GM23338 (cell line): ENCODE data around the gene SPACA1. TPM values are rescaled to one million over a fixed set of nuclear protein-coding genes. Genes with fewer than 3 reads are reported as not detected.

Source experiments
- ATAC-seq: fragments of 200-7000 bp; cut with Tn5 transposase; 3 replicates; pipeline ENCODE4 v1.9.1; 2020
- DNase-seq: peaks from one replicate; pipeline ENCODE4 v3.0.0-alpha.2; 2015; ENCODE audit warnings: low spot score
- H2AFZ ChIP-seq: fragments of 200-600 bp; sonication (generic); 2 replicates; pipeline ENCODE4 v1.8.0; 2016; ENCODE audit warnings: antibody characterized with exemption, mild to moderate bottlenecking, moderate library complexity
- H3F3A ChIP-seq: fragments of 200-600 bp; sonication (generic); replicated peaks from 2 replicates; pipeline ENCODE4 v1.8.0; 2017; ENCODE audit warnings: antibody characterized with exemption, mixed run types, low read depth
- H3K27ac ChIP-seq: fragments of 200-600 bp; sonication (generic); 2 replicates; pipeline ENCODE4 v1.6.1; 2016; ENCODE audit warnings: low read depth
- H3K27me3 ChIP-seq: fragments of 200-600 bp; sonication (generic); 2 replicates; pipeline ENCODE4 v1.8.0; 2016; ENCODE audit warnings: mild to moderate bottlenecking, mixed run types, moderate library complexity; ENCODE audit not compliant: insufficient read depth
- H3K36me3 ChIP-seq: fragments of 200-600 bp; sonication (generic); 2 replicates; pipeline ENCODE4 v1.8.0; 2016; ENCODE audit warnings: mild to moderate bottlenecking; ENCODE audit not compliant: insufficient read depth
- H3K4me1 ChIP-seq: fragments of 200-600 bp; sonication (generic); 2 replicates; pipeline ENCODE4 v1.8.0; 2016; ENCODE audit warnings: mild to moderate bottlenecking, moderate library complexity; ENCODE audit not compliant: insufficient read depth
- H3K4me2 ChIP-seq: fragments of 200-600 bp; sonication (generic); 2 replicates; pipeline ENCODE4 v1.7.1; 2017; ENCODE audit warnings: mixed run types
- H3K4me3 ChIP-seq: fragments of 200-600 bp; sonication (generic); 2 replicates; pipeline ENCODE4 v1.6.1; 2016; ENCODE audit warnings: mixed run types
- H3K79me2 ChIP-seq: fragments of 200-600 bp; sonication (generic); replicated peaks from 2 replicates; pipeline ENCODE4 v1.8.0; 2017; ENCODE audit warnings: mild to moderate bottlenecking; ENCODE audit not compliant: insufficient read depth
- H3K9me2 ChIP-seq: fragments of 200-600 bp; sonication (generic); 2 replicates; pipeline ENCODE4 v1.8.0; 2017; ENCODE audit not compliant: insufficient read depth
- H4K20me1 ChIP-seq: fragments of 200-600 bp; sonication (generic); replicated peaks from 2 replicates; pipeline ENCODE4 v1.8.0; 2017; ENCODE audit warnings: mild to moderate bottlenecking; ENCODE audit not compliant: insufficient read depth
- H3K27ac Mint-ChIP-seq: 2 replicates; pipeline ENCODE4 v1.8.0; 2020; ENCODE audit warnings: inconsistent platforms, mild to moderate bottlenecking, moderate library complexity, mixed read lengths
- H3K27me3 Mint-ChIP-seq: 3 replicates; pipeline ENCODE4 v1.8.0; 2022; ENCODE audit warnings: low read depth, mild to moderate bottlenecking, moderate library complexity, mixed read lengths, inconsistent platforms; ENCODE audit not compliant: insufficient read depth, poor library complexity
- H3K36me3 Mint-ChIP-seq: 3 replicates; pipeline ENCODE4 v1.8.0; 2021; ENCODE audit warnings: low read depth, mild to moderate bottlenecking, inconsistent platforms, moderate library complexity, mixed read lengths
- H3K4me1 Mint-ChIP-seq: 3 replicates; pipeline ENCODE4 v1.8.0; 2020; ENCODE audit warnings: mild to moderate bottlenecking, inconsistent platforms, mixed read lengths
- H3K4me3 Mint-ChIP-seq: 3 replicates; pipeline ENCODE4 v1.8.0; 2021; ENCODE audit warnings: moderate library complexity, mild to moderate bottlenecking, inconsistent platforms, mixed read lengths
- H3K9me3 Mint-ChIP-seq: 3 replicates; pipeline ENCODE4 v1.8.0; 2020; ENCODE audit warnings: moderate library complexity, mild to moderate bottlenecking, inconsistent platforms, mixed read lengths
- CREB1 ChIP-seq: fragments of 250-450 bp; sonication (Bioruptor Pico); IDR thresholded peaks from 2 replicates; pipeline ENCODE4 v1.5.0; 2020; ENCODE audit warnings: low read depth, mild to moderate bottlenecking, moderate library complexity
- JUNB ChIP-seq: IDR thresholded peaks from one replicate; pipeline ENCODE4 v1.6.1; 2016; ENCODE audit warnings: antibody characterized with exemption; ENCODE audit not compliant: unreplicated experiment
- NANOG ChIP-seq: IDR thresholded peaks from 2 replicates; pipeline ENCODE4 v1.6.1; 2016; ENCODE audit warnings: antibody characterized with exemption, borderline replicate concordance
- STAT1 ChIP-seq: IDR thresholded peaks from one replicate; pipeline ENCODE4 v1.6.1; 2016; ENCODE audit warnings: antibody characterized with exemption; ENCODE audit not compliant: unreplicated experiment
- ZNF114 ChIP-seq: fragments of 250-450 bp; sonication (Bioruptor Pico); IDR thresholded peaks from 2 replicates; pipeline ENCODE4 v1.5.0; 2020; ENCODE audit warnings: mild to moderate bottlenecking, moderate library complexity
- polyA plus RNA-seq: library from polyadenylated mRNA; unstranded; fragments of >200 nt; fragmentation: Nextera tagmentation; extraction: Ambion mirVana; gene quantifications from 2 replicates; pipeline ENCODE4 v1.2.1, GENCODE V29; 2016
- total RNA-seq: library from RNA; depleted of rRNA; stranded (reverse); fragments of >200 nt; shearing (Covaris generic); gene quantifications from 2 replicates; pipeline ENCODE4 v1.2.3, GENCODE V29; 2014
- TF ChIP-seq, protein P1 (sequence below): fragments of 250-450 bp; sonication (Bioruptor Pico); IDR thresholded peaks from 2 replicates; pipeline ENCODE4 v1.5.0; 2020; ENCODE audit warnings: mild to moderate bottlenecking, moderate library complexity
- TF ChIP-seq, protein P2 (sequence below): IDR thresholded peaks from one replicate; pipeline ENCODE4 v1.6.1; 2018; ENCODE audit warnings: antibody characterized with exemption; ENCODE audit not compliant: unreplicated experiment

SPACA1 gene
- total and polyA plus RNA-seq, 2 experiments from 2014 or later, result not detected

DNA sequence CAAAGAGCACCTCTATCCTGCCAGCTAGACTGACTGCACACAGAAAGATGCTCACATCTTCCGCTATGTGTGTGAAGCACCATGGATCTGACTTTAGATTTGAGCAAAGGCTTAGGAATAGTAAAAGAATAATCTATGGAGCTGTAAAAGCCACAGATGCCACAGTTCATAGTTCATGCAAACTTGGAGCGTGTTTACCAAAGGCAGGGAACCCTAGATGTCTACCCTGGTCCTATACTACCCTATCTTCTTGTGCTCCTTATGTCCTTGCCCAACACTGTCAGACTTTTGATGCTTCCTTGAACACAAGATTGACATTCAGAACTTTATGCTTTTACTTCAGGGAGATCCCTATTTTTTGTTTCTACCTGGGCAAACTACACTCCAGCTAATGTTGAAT, 39.2 kb downstream of the SPACA1 start (continued):
- TF ChIP-seq, protein P1, sequence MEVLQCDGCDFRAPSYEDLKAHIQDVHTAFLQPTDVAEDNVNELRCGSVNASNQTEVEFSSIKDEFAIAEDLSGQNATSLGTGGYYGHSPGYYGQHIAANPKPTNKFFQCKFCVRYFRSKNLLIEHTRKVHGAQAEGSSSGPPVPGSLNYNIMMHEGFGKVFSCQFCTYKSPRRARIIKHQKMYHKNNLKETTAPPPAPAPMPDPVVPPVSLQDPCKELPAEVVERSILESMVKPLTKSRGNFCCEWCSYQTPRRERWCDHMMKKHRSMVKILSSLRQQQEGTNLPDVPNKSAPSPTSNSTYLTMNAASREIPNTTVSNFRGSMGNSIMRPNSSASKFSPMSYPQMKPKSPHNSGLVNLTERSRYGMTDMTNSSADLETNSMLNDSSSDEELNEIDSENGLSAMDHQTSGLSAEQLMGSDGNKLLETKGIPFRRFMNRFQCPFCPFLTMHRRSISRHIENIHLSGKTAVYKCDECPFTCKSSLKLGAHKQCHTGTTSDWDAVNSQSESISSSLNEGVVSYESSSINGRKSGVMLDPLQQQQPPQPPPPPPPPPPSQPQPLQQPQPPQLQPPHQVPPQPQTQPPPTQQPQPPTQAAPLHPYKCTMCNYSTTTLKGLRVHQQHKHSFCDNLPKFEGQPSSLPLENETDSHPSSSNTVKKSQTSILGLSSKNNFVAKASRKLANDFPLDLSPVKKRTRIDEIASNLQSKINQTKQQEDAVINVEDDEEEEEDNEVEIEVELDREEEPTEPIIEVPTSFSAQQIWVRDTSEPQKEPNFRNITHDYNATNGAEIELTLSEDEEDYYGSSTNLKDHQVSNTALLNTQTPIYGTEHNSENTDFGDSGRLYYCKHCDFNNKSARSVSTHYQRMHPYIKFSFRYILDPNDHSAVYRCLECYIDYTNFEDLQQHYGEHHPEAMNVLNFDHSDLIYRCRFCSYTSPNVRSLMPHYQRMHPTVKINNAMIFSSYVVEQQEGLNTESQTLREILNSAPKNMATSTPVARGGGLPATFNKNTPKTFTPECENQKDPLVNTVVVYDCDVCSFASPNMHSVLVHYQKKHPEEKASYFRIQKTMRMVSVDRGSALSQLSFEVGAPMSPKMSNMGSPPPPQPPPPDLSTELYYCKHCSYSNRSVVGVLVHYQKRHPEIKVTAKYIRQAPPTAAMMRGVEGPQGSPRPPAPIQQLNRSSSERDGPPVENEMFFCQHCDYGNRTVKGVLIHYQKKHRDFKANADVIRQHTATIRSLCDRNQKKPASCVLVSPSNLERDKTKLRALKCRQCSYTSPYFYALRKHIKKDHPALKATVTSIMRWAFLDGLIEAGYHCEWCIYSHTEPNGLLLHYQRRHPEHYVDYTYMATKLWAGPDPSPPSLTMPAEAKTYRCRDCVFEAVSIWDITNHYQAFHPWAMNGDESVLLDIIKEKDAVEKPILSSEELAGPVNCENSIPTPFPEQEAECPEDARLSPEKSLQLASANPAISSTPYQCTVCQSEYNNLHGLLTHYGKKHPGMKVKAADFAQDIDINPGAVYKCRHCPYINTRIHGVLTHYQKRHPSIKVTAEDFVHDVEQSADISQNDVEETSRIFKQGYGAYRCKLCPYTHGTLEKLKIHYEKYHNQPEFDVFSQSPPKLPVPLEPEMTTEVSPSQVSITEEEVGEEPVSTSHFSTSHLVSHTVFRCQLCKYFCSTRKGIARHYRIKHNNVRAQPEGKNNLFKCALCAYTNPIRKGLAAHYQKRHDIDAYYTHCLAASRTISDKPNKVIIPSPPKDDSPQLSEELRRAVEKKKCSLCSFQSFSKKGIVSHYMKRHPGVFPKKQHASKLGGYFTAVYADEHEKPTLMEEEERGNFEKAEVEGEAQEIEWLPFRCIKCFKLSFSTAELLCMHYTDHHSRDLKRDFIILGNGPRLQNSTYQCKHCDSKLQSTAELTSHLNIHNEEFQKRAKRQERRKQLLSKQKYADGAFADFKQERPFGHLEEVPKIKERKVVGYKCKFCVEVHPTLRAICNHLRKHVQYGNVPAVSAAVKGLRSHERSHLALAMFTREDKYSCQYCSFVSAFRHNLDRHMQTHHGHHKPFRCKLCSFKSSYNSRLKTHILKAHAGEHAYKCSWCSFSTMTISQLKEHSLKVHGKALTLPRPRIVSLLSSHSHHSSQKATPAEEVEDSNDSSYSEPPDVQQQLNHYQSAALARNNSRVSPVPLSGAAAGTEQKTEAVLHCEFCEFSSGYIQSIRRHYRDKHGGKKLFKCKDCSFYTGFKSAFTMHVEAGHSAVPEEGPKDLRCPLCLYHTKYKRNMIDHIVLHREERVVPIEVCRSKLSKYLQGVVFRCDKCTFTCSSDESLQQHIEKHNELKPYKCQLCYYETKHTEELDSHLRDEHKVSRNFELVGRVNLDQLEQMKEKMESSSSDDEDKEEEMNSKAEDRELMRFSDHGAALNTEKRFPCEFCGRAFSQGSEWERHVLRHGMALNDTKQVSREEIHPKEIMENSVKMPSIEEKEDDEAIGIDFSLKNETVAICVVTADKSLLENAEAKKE (CRISPR knock-in tag), result no peak
- TF ChIP-seq STAT1 (no peak), NANOG (no peak)

DNA sequence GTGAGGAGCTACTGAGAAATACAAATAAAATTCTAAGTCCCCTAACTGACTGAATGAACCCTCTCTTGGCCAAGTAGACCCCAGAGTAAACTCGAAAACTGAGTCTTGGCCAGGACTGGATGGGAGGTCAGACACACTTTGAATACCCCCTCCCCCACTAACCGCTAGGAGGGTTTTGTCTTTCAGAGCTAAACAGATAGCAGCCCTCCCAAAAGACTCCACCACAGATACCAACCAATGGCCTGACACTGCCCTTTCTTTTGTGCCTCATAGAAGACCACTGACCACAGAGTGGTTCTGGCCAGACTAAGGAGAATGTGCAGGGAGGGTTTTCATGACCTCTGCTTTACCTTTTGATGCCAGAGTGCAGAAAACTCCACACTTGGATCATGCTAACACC, 42.1 kb downstream of the SPACA1 start:
- TF ChIP-seq, protein P2, sequence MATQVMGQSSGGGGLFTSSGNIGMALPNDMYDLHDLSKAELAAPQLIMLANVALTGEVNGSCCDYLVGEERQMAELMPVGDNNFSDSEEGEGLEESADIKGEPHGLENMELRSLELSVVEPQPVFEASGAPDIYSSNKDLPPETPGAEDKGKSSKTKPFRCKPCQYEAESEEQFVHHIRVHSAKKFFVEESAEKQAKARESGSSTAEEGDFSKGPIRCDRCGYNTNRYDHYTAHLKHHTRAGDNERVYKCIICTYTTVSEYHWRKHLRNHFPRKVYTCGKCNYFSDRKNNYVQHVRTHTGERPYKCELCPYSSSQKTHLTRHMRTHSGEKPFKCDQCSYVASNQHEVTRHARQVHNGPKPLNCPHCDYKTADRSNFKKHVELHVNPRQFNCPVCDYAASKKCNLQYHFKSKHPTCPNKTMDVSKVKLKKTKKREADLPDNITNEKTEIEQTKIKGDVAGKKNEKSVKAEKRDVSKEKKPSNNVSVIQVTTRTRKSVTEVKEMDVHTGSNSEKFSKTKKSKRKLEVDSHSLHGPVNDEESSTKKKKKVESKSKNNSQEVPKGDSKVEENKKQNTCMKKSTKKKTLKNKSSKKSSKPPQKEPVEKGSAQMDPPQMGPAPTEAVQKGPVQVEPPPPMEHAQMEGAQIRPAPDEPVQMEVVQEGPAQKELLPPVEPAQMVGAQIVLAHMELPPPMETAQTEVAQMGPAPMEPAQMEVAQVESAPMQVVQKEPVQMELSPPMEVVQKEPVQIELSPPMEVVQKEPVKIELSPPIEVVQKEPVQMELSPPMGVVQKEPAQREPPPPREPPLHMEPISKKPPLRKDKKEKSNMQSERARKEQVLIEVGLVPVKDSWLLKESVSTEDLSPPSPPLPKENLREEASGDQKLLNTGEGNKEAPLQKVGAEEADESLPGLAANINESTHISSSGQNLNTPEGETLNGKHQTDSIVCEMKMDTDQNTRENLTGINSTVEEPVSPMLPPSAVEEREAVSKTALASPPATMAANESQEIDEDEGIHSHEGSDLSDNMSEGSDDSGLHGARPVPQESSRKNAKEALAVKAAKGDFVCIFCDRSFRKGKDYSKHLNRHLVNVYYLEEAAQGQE, result no peak
- no peak for TF ChIP-seq ZNF114 (CRISPR knock-in tag)
- TF ChIP-seq JUNB, result no peak
- no peak for TF ChIP-seq NANOG
- TF ChIP-seq CREB1 (CRISPR knock-in tag), result no peak
- Histone ChIP-seq H3F3A (no peaks in the 10 kb centered on the region), H3K27me3 (no peaks in the 10 kb centered on the region), H3K4me2 (peak overlapping the region; percentile 63; the same call in 1 of the 2 replicates), H3K9me2 (no peaks in the 10 kb centered on the region; the same call in 1 of the 2 replicates), H3K27ac (no peak overlapping the region), H3K4me1 (peaks cover 38% of the 10 kb centered on the region), H3K36me3 (no peaks in the 10 kb centered on the region), H4K20me1 (no peaks in the 10 kb centered on the region), H3K79me2 (no peaks in the 10 kb centered on the region), H2AFZ (peak overlapping the region; percentile 92), H3K4me3 (no peak overlapping the region; the same call in 1 of the 2 replicates)
- Mint-ChIP-seq H3K4me3 (no peak overlapping the region), H3K36me3 (no peaks in the 10 kb centered on the region), H3K27me3 (no peaks in the 10 kb centered on the region), H3K4me1 (peaks cover 36% of the 10 kb centered on the region), H3K27ac (no peak overlapping the region), H3K9me3 (no peaks in the 10 kb centered on the region)
- ATAC-seq, result peak; percentile 81
- peak; percentile 41 for DNase-seq
